Effector memory CD8-positive, alpha-beta T cell (primary cell): ENCODE data around the gene MS4A13.

Source experiments
- ATAC-seq: fragments of 150-1000 bp; cut with Tn5 transposase; replicated peaks from 2 replicates; pipeline ENCODE4 v1.10.0; 2021; ENCODE audit warnings: mild to moderate bottlenecking, moderate library complexity
- DNase-seq, 3 experiments: peaks; one replicate each; pipeline ENCODE4 v3.0.0; 2021
- H3K27ac Mint-ChIP-seq, 2 donors: one replicate each; pipeline ENCODE4 v1.8.0; 2022; ENCODE audit warnings: mild to moderate bottlenecking in 2 of 2, mixed read lengths in 2 of 2, moderate library complexity in 2 of 2
- H3K27me3 Mint-ChIP-seq, 2 donors: one replicate each; pipeline ENCODE4 v1.8.0; 2022; ENCODE audit warnings: mixed read lengths in 2 of 2
- H3K36me3 Mint-ChIP-seq: one replicate; pipeline ENCODE4 v1.8.0; 2022; ENCODE audit warnings: mild to moderate bottlenecking, moderate library complexity, mixed read lengths; ENCODE audit not compliant: insufficient read depth
- H3K4me1 Mint-ChIP-seq, 2 donors: one replicate each; pipeline ENCODE4 v1.8.0; 2022; ENCODE audit warnings: low read depth in 2 of 2, mixed read lengths in 2 of 2
- H3K4me3 Mint-ChIP-seq, 2 donors: one replicate each; pipeline ENCODE4 v1.8.0; 2022; ENCODE audit warnings: mild to moderate bottlenecking in 2 of 2, mixed read lengths in 2 of 2, moderate library complexity in 2 of 2
- H3K9me3 Mint-ChIP-seq, 2 donors: one replicate each; pipeline ENCODE4 v1.8.0; 2022; ENCODE audit warnings: mixed read lengths in 2 of 2

Gene MS4A13

DNA sequence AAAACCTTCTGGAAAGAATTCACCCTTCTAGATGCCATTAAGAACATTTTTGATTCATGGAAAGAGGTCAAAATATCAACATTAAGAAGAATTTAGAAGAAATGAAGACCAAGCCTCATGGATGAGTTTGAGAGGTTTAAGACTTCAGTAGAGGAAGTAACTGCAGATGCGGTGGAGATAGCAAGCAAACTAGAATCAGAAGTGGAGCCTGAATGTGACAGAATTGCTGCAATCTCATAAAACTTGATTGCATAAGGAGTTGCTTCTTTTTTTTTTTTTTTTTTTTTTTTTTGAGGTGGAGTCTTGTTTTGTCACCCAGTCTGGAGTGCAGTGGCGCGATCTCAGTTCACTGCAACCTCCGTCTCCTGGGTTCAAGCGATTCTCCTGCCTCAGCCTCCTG lies 51.6 kb downstream of the MS4A13 start:
- Mint-ChIP-seq H3K27me3 (peaks cover 18 to 28% of the 10 kb centered on the region in 2 donors), H3K4me3 (no peak overlapping the region), H3K9me3 (peaks cover 0 to 3% of the 10 kb centered on the region in 2 donors), H3K36me3 (no peaks in the 10 kb centered on the region), H3K4me1 (no peaks in the 10 kb centered on the region), H3K27ac (no peak overlapping the region)
- no peak for DNase-seq
- no peak for ATAC-seq

DNA sequence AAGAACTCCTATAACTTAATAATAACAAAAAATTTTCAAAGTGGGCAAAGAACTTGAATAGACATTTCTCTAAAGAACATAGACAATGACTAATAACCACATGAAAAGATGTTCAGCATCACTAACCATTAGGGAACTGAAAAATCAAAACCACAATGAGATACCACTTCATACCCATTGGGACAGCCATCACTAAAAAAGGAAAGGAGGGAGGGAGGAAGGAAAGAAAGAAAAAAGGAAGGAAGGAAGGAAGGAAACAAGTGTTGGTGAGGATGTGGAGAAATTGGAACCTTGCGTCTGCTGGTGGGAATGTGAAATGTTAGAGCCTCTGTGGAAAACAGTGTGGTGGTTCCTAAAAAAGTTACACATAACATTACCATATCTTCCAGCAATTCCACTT lies 55.8 kb downstream of the MS4A13 start:
- Mint-ChIP-seq H3K4me3 (no peak overlapping the region), H3K36me3 (no peaks in the 10 kb centered on the region), H3K4me1 (no peaks in the 10 kb centered on the region), H3K27me3 (peaks cover 18 to 24% of the 10 kb centered on the region in 2 donors), H3K27ac (no peak overlapping the region), H3K9me3 (no peaks in the 10 kb centered on the region)
- ATAC-seq = no peak
- no peak for DNase-seq

DNA sequence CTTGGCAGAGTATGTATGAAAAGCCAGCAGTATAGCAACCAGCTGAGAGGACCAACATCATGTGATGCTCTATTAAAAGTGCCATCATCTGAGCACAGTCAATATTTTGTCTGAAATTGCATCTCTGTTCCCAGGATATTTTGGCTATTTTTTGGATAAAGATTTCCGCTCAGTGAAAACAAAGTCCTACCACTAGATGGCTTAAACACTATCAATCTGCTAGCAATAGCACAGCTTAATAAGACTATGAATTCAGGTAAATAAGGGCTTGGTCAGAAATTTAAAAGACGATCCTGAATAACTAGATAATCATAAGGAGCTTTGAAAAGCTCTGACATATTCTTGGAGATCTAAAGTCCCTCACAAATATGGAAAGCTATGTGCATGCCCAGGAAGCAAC lies 74.4 kb downstream of the MS4A13 start:
- H3K4me1 Mint-ChIP-seq = no peaks in the 10 kb centered on the region
- H3K27ac Mint-ChIP-seq = no peak overlapping the region
- no peaks in the 10 kb centered on the region for H3K36me3 Mint-ChIP-seq
- peaks cover 7 to 8% of the 10 kb centered on the region in 2 donors for H3K27me3 Mint-ChIP-seq
- peaks cover 0 to 7% of the 10 kb centered on the region in 2 donors for H3K9me3 Mint-ChIP-seq
- ATAC-seq = no peak
- no peak for DNase-seq
- no peak overlapping the region for H3K4me3 Mint-ChIP-seq
